ENCODE measurements around the gene TRIL.

TRIL gene

GRCh38 chr7:28908775-28909174 lies 49.4 kb downstream of the TRIL start:
- H3K4me3 ChIP-seq (ENCODE audit: low read depth, low read length), result no peak overlapping the region
- TF ChIP-seq CTCF (IDR thresholded peaks at IDR 0.05; ENCODE audit: low read depth, low read length) (no peak), MYC (IDR thresholded peaks at IDR 0.05; ENCODE audit: low read depth, low read length) (no peak), POLR2A (IDR thresholded peaks at IDR 0.05; ENCODE audit: extremely low read depth, insufficient read length) (no peak), MAX (IDR thresholded peaks at IDR 0.05; ENCODE audit: low read depth, low read length) (no peak)
- DNase-seq (ENCODE audit: low read depth), result no peak

GRCh38 chr7:28905464-28905863 lies 52.7 kb downstream of the TRIL start:
- TF ChIP-seq POLR2A (IDR thresholded peaks at IDR 0.05; ENCODE audit: extremely low read depth, insufficient read length) (no peak), MYC (IDR thresholded peaks at IDR 0.05; ENCODE audit: low read depth, low read length) (no peak), MAX (IDR thresholded peaks at IDR 0.05; ENCODE audit: low read depth, low read length) (no peak), CTCF (IDR thresholded peaks at IDR 0.05; ENCODE audit: low read depth, low read length) (no peak)
- no peak overlapping the region for H3K4me3 ChIP-seq (ENCODE audit: low read depth, low read length)
- DNase-seq (ENCODE audit: low read depth), result no peak

- TF ChIP-seq MAX (IDR thresholded peaks at IDR 0.05; ENCODE audit: low read depth, low read length) (no peak), CTCF (IDR thresholded peaks at IDR 0.05; ENCODE audit: low read depth, low read length) (no peak), POLR2A (IDR thresholded peaks at IDR 0.05; ENCODE audit: extremely low read depth, insufficient read length) (no peak), MYC (IDR thresholded peaks at IDR 0.05; ENCODE audit: low read depth, low read length) (no peak)
- no peak overlapping the region for H3K4me3 ChIP-seq (ENCODE audit: low read depth, low read length)
- DNase-seq (ENCODE audit: low read depth), result no peak
These were observed 53.5 kb downstream of the TRIL start for GRCh38 chr7:28904578-28905048.

- no peak for DNase-seq (ENCODE audit: low read depth)
- no peak for TF ChIP-seq POLR2A (IDR thresholded peaks at IDR 0.05; ENCODE audit: extremely low read depth, insufficient read length)
- TF ChIP-seq MYC (IDR thresholded peaks at IDR 0.05; ENCODE audit: low read depth, low read length), result no peak
- TF ChIP-seq CTCF (IDR thresholded peaks at IDR 0.05; ENCODE audit: low read depth, low read length), result no peak
- no peak for TF ChIP-seq MAX (IDR thresholded peaks at IDR 0.05; ENCODE audit: low read depth, low read length)
- H3K4me3 ChIP-seq (ENCODE audit: low read depth, low read length), result no peak overlapping the region
These were observed 54.2 kb downstream of the TRIL start for GRCh38 chr7:28903730-28904577.

Measured in NB4 (cell line).